GM10266 (cell line): ENCODE results near the gene GKN2.

Source experiments
- DNase-seq: peaks from one replicate; pipeline ENCODE4 v3.0.0; 2012; ENCODE audit errors: extremely low spot score
- TF ChIP-seq, protein P1 (sequence below): IDR thresholded peaks from 2 replicates; pipeline ENCODE4 v1.5.1; 2012; ENCODE audit warnings: mild to moderate bottlenecking, low read depth; ENCODE audit not compliant: control insufficient read depth, insufficient read depth; ENCODE audit errors: missing control alignments

GKN2 gene

GRCh38 chr2:68952887-68953521, at the start of gene GKN2:
GKN2 (minus strand) TSS chr2:68952893; CDS start chr2:68952861, 32 bp downstream.
- TF ChIP-seq, protein P1, sequence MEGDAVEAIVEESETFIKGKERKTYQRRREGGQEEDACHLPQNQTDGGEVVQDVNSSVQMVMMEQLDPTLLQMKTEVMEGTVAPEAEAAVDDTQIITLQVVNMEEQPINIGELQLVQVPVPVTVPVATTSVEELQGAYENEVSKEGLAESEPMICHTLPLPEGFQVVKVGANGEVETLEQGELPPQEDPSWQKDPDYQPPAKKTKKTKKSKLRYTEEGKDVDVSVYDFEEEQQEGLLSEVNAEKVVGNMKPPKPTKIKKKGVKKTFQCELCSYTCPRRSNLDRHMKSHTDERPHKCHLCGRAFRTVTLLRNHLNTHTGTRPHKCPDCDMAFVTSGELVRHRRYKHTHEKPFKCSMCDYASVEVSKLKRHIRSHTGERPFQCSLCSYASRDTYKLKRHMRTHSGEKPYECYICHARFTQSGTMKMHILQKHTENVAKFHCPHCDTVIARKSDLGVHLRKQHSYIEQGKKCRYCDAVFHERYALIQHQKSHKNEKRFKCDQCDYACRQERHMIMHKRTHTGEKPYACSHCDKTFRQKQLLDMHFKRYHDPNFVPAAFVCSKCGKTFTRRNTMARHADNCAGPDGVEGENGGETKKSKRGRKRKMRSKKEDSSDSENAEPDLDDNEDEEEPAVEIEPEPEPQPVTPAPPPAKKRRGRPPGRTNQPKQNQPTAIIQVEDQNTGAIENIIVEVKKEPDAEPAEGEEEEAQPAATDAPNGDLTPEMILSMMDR = no peak
- no peak for DNase-seq

DNA sequence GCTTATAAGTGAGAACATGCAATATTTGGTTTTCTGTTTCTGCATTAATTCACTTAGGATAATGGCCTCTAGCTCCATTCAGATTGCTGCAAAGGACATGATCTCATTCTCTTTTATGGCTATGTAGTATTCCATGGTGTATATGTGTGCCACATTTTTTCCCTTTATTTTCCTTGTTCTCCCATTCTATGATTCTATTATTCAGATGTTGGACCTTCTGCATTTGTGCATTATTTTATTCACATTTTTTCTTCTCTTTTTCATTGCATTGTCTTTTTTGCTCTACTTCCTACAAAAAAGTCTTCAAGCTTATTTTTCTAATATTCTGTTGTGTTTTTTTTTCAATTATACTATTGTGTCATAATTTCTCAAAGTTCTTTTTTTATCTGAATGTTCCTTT, 49.2 kb upstream of the GKN2 start:
- no peak for DNase-seq
- TF ChIP-seq, protein P1 = no peak

DNA sequence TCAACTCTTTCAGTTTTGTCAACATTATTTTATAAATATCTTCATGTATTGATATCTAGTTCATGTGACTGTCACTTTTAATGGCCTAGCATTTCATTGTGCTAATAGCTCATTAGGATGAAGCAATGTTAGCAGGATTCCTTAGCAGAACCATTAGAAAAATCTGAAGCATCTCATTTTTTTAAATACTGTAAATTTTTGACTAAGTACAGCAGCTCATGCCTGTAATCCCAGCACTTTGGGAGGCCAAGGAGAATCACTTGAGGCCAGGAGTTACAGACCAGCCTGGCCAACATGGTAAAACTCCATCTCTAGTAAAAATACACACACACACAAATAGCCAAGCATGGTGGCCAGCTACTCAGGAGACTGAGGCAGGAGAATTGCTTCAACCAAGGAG, 44.7 kb upstream of the GKN2 start:
- TF ChIP-seq, protein P1 = no peak

DNA sequence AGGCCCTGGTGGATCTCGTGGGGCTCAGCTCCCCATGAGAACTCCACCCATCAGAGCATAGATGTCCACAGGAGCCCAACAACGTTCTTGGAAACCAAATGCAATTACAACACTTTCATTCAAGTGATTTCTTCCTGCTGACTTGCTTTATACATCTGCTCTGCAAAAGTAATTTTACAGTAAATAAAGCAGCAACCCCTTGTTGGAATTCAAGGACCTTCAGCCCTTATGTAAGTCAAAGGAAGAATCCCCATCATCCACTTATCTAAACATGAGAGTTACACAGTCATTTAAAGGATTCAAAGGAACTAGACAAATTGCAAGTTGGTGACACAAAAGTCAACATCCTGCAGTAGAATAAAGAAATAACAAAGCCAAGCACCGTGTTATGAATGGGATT, 43.2 kb upstream of the GKN2 start:
- TF ChIP-seq, protein P1 = no peak
- DNase-seq = no peak

More for the DNA sequence above, 44.7 kb upstream of the GKN2 start:
- no peak for DNase-seq

GRCh38 chr2:68994864-68995263, 42.2 kb upstream of the GKN2 start:
- TF ChIP-seq, protein P1 = no peak
- no peak for DNase-seq

- TF ChIP-seq, protein P1 = no peak
- DNase-seq = no peak
These were observed 41.0 kb upstream of the GKN2 start for GRCh38 chr2:68993660-68994059.

DNA sequence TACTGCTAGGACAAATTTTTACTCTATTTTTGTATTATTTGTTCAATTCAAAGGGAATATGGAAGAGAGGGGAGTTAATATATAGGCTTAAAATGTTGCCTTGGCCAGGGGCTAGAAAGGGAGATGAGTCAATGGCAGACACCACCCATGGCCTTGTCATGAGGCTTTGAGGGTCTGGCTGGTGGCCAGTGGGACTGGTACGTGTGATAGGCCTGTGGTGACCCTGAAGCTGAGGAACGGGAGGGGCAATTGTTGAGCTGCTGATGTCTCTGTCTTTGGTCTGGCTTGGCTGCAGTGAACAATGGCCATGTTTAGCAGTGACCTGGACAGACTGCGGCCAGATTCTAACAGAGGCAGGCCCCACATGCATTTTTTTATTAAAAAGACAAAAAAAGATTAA, 40.2 kb upstream of the GKN2 start:
- TF ChIP-seq, protein P1 = no peak
- DNase-seq = no peak
